K562 (cell line): ENCODE data around the gene MT4. TPM values are rescaled to one million over a fixed set of nuclear protein-coding genes. Genes with fewer than 3 reads are reported as not detected.

Experiments
- ATAC-seq: fragments of 200-7000 bp; cut with Tn5 transposase; 3 replicates; pipeline ENCODE4 v1.9.1; 2020; ENCODE audit warnings: moderate library complexity
- BruUV-seq: library from RNA; stranded (reverse); fragments of 400-500 nt; replicated peaks from 2 replicates; lab custom pipeline; 2021; lab: Mats Ljungman, UMichigan
- CTCF ChIA-PET: fragments of 300-600 bp; formaldehyde crosslinking; extraction: SDS; loops from one replicate; lab custom pipeline; 2021; ENCODE audit warnings: low intra/inter-chr PET ratio; lab: Yijun Ruan, JAX
- POLR2A ChIA-PET: fragments of 300-600, 350-650 bp; sonication (Branson Sonifier 250); formaldehyde crosslinking; extraction: SDS; loops from one replicate; lab custom pipeline; 2021; ENCODE audit warnings: antibody characterized with exemption, inconsistent platforms; lab: Yijun Ruan, JAX
- DNase-seq, 4 experiments: peaks; one replicate each; pipeline versions ENCODE4 v3.0.0 to v3.0.0-alpha.2; 2011 to 2018; ENCODE audit warnings: low spot score in 3 of 4, mixed read lengths in 3 of 4; ENCODE audit errors: extremely low read depth in 1 of 4
- FAIRE-seq: peaks from 2 replicates; lab custom pipeline; 2011; peaks lifted over from hg19 to GRCh38; lab: Jason Lieb, UNC
- H2AFZ ChIP-seq: 2 replicates; pipeline ENCODE4 v1.6.0; 2011; ENCODE audit warnings: low read depth, low read length, control low read depth, inconsistent platforms
- H3K27ac ChIP-seq: fragments of 200-600 bp; 3 replicates; pipeline ENCODE4 v1.8.0; 2011; ENCODE audit warnings: low read depth, mild to moderate bottlenecking, control low read depth, inconsistent platforms, low read length, moderate library complexity, mixed read lengths; ENCODE audit errors: extremely low read depth
- H3K27me3 ChIP-seq, 2 experiments: fragments of 300-600 bp in 1 of 2; 2 replicates in 1 of 2; 3 replicates in 1 of 2; pipeline versions ENCODE4 v1.6.0 to v1.8.0; 2011; ENCODE audit warnings: inconsistent platforms in 2 of 2, low read length in 2 of 2, mild to moderate bottlenecking in 1 of 2, mixed read lengths in 1 of 2, moderate library complexity in 1 of 2; ENCODE audit not compliant: control insufficient read depth in 2 of 2, insufficient read depth in 2 of 2
- H3K36me3 ChIP-seq: fragments of 300-600 bp; 3 replicates; pipeline ENCODE4 v1.8.0; 2011; ENCODE audit warnings: mild to moderate bottlenecking, low read length, inconsistent platforms; ENCODE audit not compliant: control insufficient read depth, insufficient read depth
- H3K4me1 ChIP-seq, 2 experiments: fragments of 200-600 bp in 1 of 2; replicated peaks in 1 of 2; 2 replicates in 1 of 2; 3 replicates in 1 of 2; pipeline versions ENCODE4 v1.5.1 to v1.8.0; 2011; ENCODE audit warnings: inconsistent platforms in 2 of 2, low read length in 2 of 2, mild to moderate bottlenecking in 1 of 2, mixed read lengths in 1 of 2, moderate library complexity in 1 of 2; ENCODE audit not compliant: control insufficient read depth in 2 of 2, insufficient read depth in 2 of 2
- H3K4me2 ChIP-seq: 2 replicates; pipeline ENCODE4 v1.6.1; 2011; ENCODE audit warnings: low read length, control low read depth, inconsistent platforms, mixed read lengths; ENCODE audit not compliant: insufficient read depth
- H3K4me3 ChIP-seq: fragments of 200-600 bp; sonication (generic), shearing (Covaris generic); 2 replicates; pipeline ENCODE4 v1.5.1; 2016; ENCODE audit warnings: control low read depth, inconsistent platforms
- H3K79me2 ChIP-seq: fragments of 200-600 bp; 3 replicates; pipeline ENCODE4 v1.8.0; 2011; ENCODE audit warnings: low read length, inconsistent platforms; ENCODE audit not compliant: control insufficient read depth, insufficient read depth
- H3K9ac ChIP-seq, 2 experiments: 2 replicates each; pipeline versions ENCODE4 v1.6.0 to v1.6.1; 2011; ENCODE audit warnings: low read depth in 2 of 2, low read length in 2 of 2, control low read depth in 1 of 2, inconsistent platforms in 1 of 2, mild to moderate bottlenecking in 1 of 2, mixed read lengths in 1 of 2; ENCODE audit not compliant: insufficient read depth in 1 of 2
- H3K9me1 ChIP-seq: one replicate; pipeline ENCODE4 v1.6.0; 2011; ENCODE audit warnings: inconsistent platforms, mild to moderate bottlenecking, low read length, moderate library complexity; ENCODE audit not compliant: control insufficient read depth, insufficient read depth
- H3K9me3 ChIP-seq: replicated peaks from 2 replicates; pipeline ENCODE4 v1.5.1; 2011; ENCODE audit warnings: low read depth, low read length, inconsistent platforms; ENCODE audit not compliant: control insufficient read depth, insufficient read depth
- H4K20me1 ChIP-seq: replicated peaks from 2 replicates; pipeline ENCODE4 v1.6.1; 2011; ENCODE audit warnings: low read length, inconsistent platforms, mixed read lengths; ENCODE audit not compliant: control insufficient read depth, insufficient read depth
- HNRNPUL1 ChIP-seq: fragments of 200-400 bp; formaldehyde crosslinking; IDR thresholded peaks from 2 replicates; pipeline ENCODE4 v1.6.1; 2017; ENCODE audit warnings: low read length
- TAF9B ChIP-seq: fragments of 450-650 bp; IDR thresholded peaks from 2 replicates; pipeline ENCODE4 v1.6.1; 2018; ENCODE audit warnings: mild to moderate bottlenecking; ENCODE audit not compliant: partially characterized antibody
- USF2 ChIP-seq: sonication (generic); formaldehyde crosslinking; IDR thresholded peaks from 2 replicates; pipeline ENCODE4 v1.5.0; 2020; ENCODE audit warnings: missing genetic modification reagents
- ZNF12 ChIP-seq: sonication (generic); formaldehyde crosslinking; IDR thresholded peaks from 2 replicates; pipeline ENCODE4 v1.4.0; 2020; ENCODE audit warnings: mild to moderate bottlenecking, missing genetic modification reagents
- ZNF184 ChIP-seq: sonication (generic); formaldehyde crosslinking; IDR thresholded peaks from 2 replicates; pipeline ENCODE4 v1.5.0; 2020; ENCODE audit warnings: missing genetic modification reagents
- WGBS: fragments of 100-300 bp; shearing (Covaris generic); methylation state at CpG from one replicate; pipeline ENCODE4 v1.1.6; 2016; ENCODE audit warnings: low coverage, mixed read lengths; ENCODE audit not compliant: insufficient coverage; ENCODE audit errors: missing lambda C conversion rate; 5-methylcytosine and 5-hydroxymethylcytosine counted together
- in situ Hi-C: fragments of 300-500 bp; cut with MboI; formaldehyde crosslinking; loops from 4 replicates; pipeline ENCODE4 v1.15.0; 2018; ENCODE audit warnings: inconsistent platforms, mixed read lengths
- intact Hi-C: fragments of 100-400 bp; cut with micrococcal nuclease; formaldehyde crosslinking; loops from 2 replicates; pipeline ENCODE4 v1.14.2; 2022
- polyA plus RNA-seq, 8 experiments: library from polyadenylated mRNA; depleted of rRNA in 4 of 8; stranded (reverse) in 5 of 8; unstranded in 3 of 8; fragments of >200 nt; fragmentation: Nextera tagmentation in 2 of 8; fragmentation: Illumina TruSeq in 1 of 8; extraction: Ambion mirVana in 2 of 8; extraction: Trizol in 1 of 8; gene quantifications; 2 replicates each; pipeline versions ENCODE4 v1.2.1 to v1.2.3, GENCODE V29; 2011 to 2014; ENCODE audit warnings: inconsistent platforms in 1 of 8, missing spikeins in 1 of 8
- total RNA-seq, 7 experiments: library from RNA; depleted of rRNA in 6 of 7; stranded (reverse); fragments of >200 nt in 6 of 7; fragmentation: Illumina TruSeq in 2 of 7; extraction: Trizol in 2 of 7; gene quantifications; 2 replicates each; pipeline versions ENCODE4 v1.2.1 to v1.2.3, GENCODE V29; 2011 to 2021; ENCODE audit warnings: low replicate concordance in 1 of 7

Gene MT4
- total and polyA plus RNA-seq, 9 of the 15 experiments (the other 6 are each of a cell fraction or from before 2014, with no cell fraction given): not detected

- Histone ChIP-seq H3K9me1 (no peaks in the 10 kb centered on the region), H3K4me2 (no peak overlapping the region), H3K79me2 (no peaks in the 10 kb centered on the region), H3K4me3 (no peak overlapping the region), H3K9me3 (no peaks in the 10 kb centered on the region), H4K20me1 (no peaks in the 10 kb centered on the region; the same call in 1 of the 2 replicates), H3K27me3 (peaks cover 7 to 34% of the 10 kb centered on the region in 2 experiments; a peak in 4 of 5 replicates), H3K4me1 (peaks cover 0 to 6% of the 10 kb centered on the region in 2 experiments; a peak in 1 of 5 replicates), H2AFZ (no peak overlapping the region), H3K9ac (no peak overlapping the region), H3K27ac (no peak overlapping the region), H3K36me3 (no peaks in the 10 kb centered on the region)
- ATAC-seq (no peak), DNase-seq (no peak), FAIRE-seq (no peak)
- in situ Hi-C loops (no loop called here), intact Hi-C loops (no loop called here)
- TF ChIP-seq USF2 (CRISPR knock-in tag) (0 out of 2 replicates have a peak, but pooled peaks have one; percentile 11), ZNF184 (CRISPR knock-in tag) (no peak), TAF9B (no peak)
- CTCF ChIA-PET: no interaction called here
- POLR2A ChIA-PET: interaction anchor here (0.6 kb wide), 2 partner anchors 15 to 294 kb away, joined by 3 read pairs; no protein-coding TSS in a partner anchor
- no TSS peak for BruUV-seq
- WGBS: under 1% methylated on average over 6 of the region's 6 CpGs
Observed at GRCh38 chr16:56593573-56594291, 28.9 kb downstream of the MT4 start.

GRCh38 chr16:56594292-56594619, 29.4 kb downstream of the MT4 start:
- no peaks in the 10 kb centered on the region for H3K36me3 ChIP-seq
- BruUV-seq: no TSS peak
- no peaks in the 10 kb centered on the region for H3K79me2 ChIP-seq
- CTCF ChIA-PET: no interaction called here
- no peaks in the 10 kb centered on the region for H3K9me3 ChIP-seq
- H3K4me3 ChIP-seq: no peak overlapping the region
- FAIRE-seq (no peak), ATAC-seq (no peak), DNase-seq (no peak)
- POLR2A ChIA-PET: interaction anchor here (0.6 kb wide), 1 partner anchor 15 kb away, joined by 3 read pairs; no protein-coding TSS in a partner anchor
- H2AFZ ChIP-seq: no peak overlapping the region
- no peaks in the 10 kb centered on the region; the same call in 1 of the 2 replicates for H4K20me1 ChIP-seq
- 11% methylated on average over 5 of the region's 5 CpGs for WGBS
- intact Hi-C loops: no loop called here
- peaks cover 0 to 3% of the 10 kb centered on the region in 2 experiments; a peak in 1 of 5 replicates for H3K4me1 ChIP-seq
- in situ Hi-C loops: no loop called here
- no peak overlapping the region for H3K9ac ChIP-seq
- peaks cover 3 to 29% of the 10 kb centered on the region in 2 experiments; a peak in 4 of 5 replicates for H3K27me3 ChIP-seq
- H3K27ac ChIP-seq: no peak overlapping the region
- TF ChIP-seq HNRNPUL1: no peak
- TF ChIP-seq ZNF12: peak; percentile 63; the same call in 1 of the 2 replicates
- H3K9me1 ChIP-seq: no peaks in the 10 kb centered on the region
- H3K4me2 ChIP-seq: no peak overlapping the region
